ENCODE measurements around the gene ADAMTS8.

GRCh38 chr11:130370845-130371590 is 57.4 kb downstream of the ADAMTS8 start:
- TF ChIP-seq, protein P1, sequence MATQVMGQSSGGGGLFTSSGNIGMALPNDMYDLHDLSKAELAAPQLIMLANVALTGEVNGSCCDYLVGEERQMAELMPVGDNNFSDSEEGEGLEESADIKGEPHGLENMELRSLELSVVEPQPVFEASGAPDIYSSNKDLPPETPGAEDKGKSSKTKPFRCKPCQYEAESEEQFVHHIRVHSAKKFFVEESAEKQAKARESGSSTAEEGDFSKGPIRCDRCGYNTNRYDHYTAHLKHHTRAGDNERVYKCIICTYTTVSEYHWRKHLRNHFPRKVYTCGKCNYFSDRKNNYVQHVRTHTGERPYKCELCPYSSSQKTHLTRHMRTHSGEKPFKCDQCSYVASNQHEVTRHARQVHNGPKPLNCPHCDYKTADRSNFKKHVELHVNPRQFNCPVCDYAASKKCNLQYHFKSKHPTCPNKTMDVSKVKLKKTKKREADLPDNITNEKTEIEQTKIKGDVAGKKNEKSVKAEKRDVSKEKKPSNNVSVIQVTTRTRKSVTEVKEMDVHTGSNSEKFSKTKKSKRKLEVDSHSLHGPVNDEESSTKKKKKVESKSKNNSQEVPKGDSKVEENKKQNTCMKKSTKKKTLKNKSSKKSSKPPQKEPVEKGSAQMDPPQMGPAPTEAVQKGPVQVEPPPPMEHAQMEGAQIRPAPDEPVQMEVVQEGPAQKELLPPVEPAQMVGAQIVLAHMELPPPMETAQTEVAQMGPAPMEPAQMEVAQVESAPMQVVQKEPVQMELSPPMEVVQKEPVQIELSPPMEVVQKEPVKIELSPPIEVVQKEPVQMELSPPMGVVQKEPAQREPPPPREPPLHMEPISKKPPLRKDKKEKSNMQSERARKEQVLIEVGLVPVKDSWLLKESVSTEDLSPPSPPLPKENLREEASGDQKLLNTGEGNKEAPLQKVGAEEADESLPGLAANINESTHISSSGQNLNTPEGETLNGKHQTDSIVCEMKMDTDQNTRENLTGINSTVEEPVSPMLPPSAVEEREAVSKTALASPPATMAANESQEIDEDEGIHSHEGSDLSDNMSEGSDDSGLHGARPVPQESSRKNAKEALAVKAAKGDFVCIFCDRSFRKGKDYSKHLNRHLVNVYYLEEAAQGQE (IDR thresholded peaks at IDR 0.05; ENCODE audit: insufficient read depth in 1 of 2, low read depth in 2 of 2, low read length in 1 of 2), result no peak
- no peak for TF ChIP-seq SIN3A (IDR thresholded peaks at IDR 0.05; ENCODE audit: borderline replicate concordance, insufficient read depth, low read depth, low read length)
